Endothelial cell (in vitro differentiated cells): ENCODE data around the gene C10orf71. TPM values are rescaled to one million over a fixed set of nuclear protein-coding genes. Genes with fewer than 3 reads are reported as not detected.

ENCODE experiments used
- DNase-seq: peaks from one replicate; pipeline ENCODE4 v3.0.0; 2021; ENCODE audit warnings: low spot score
- H3K27ac Mint-ChIP-seq: one replicate; pipeline ENCODE4 v1.8.0; 2021; ENCODE audit warnings: mixed read lengths, inconsistent platforms; ENCODE audit not compliant: unreplicated experiment
- H3K27me3 Mint-ChIP-seq: one replicate; pipeline ENCODE4 v1.8.0; 2021; ENCODE audit warnings: mild to moderate bottlenecking, moderate library complexity, mixed read lengths, inconsistent platforms; ENCODE audit not compliant: unreplicated experiment
- H3K36me3 Mint-ChIP-seq: one replicate; pipeline ENCODE4 v1.8.0; 2021; ENCODE audit warnings: mild to moderate bottlenecking, low read depth, mixed read lengths, inconsistent platforms; ENCODE audit not compliant: unreplicated experiment
- H3K4me1 Mint-ChIP-seq: one replicate; pipeline ENCODE4 v1.8.0; 2021; ENCODE audit warnings: mild to moderate bottlenecking, mixed read lengths, inconsistent platforms; ENCODE audit not compliant: unreplicated experiment
- H3K4me3 Mint-ChIP-seq: one replicate; pipeline ENCODE4 v1.8.0; 2021; ENCODE audit warnings: mild to moderate bottlenecking, mixed read lengths, inconsistent platforms; ENCODE audit not compliant: unreplicated experiment
- H3K9me3 Mint-ChIP-seq: one replicate; pipeline ENCODE4 v1.8.0; 2021; ENCODE audit warnings: mixed read lengths, inconsistent platforms; ENCODE audit not compliant: unreplicated experiment
- total RNA-seq: library from RNA; stranded (reverse); fragmentation: NEBNext Ultra II Directional; extraction: Animal tissue kit (Norgen Biotek cat#: 25700); gene quantifications from one replicate; pipeline ENCODE4 v1.2.1, GENCODE V29; 2021; ENCODE audit not compliant: unreplicated experiment
- TF ChIP-seq, protein P1 (sequence below): fragments of 200-600 bp; sonication (generic); IDR thresholded peaks from one replicate; pipeline ENCODE4 v1.5.0; 2021; ENCODE audit warnings: antibody characterized with exemption; ENCODE audit not compliant: unreplicated experiment

The C10orf71 gene
- total RNA-seq, 1 donor from 2014 or later: not detected

DNA sequence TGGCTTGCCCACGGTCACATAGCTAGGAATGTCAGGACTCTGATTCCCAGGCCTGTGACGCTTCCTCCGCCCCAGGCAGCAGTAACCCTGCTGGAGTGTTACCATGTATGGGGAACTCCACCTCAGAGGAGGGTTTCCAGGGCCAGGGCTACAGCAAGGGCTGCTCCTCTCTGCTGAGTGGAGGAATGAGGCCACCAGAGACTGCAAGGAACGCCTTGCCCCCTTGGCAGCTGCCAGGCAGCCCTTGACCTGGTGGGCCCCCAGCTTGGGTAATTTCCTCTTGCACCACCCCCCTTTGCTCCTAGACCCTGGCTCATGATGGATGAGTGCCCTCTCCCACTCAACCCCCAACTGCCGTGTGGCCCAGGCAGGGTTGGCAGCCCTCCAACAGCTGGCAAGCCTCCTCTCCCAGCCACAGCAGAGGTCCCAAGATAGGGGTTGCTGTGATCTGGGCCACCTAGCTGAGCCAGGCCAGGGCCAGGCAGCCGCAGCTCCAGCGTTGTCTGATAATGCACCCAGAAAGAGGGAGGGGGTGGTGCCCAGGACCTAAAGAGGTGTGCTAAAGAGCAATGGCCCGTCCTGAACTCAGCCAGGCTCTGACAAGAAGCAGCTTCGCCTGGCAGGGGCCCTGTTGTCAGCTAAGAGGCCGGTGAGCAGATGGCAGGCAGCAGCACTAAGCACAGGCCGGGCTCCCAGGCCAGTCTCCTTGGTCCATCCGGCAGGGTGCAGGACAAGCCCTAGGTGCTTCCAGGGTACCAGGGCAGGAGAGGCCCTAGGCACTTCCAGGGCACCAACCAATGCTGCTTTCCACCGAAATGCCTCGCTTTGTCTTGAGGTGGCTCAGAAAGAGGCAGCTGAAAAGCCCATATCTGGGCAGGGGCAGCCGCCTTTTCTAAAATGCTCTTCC is 61.6 kb downstream of the C10orf71 start:
- Mint-ChIP-seq H3K27ac (no peak overlapping the region), H3K4me3 (no peak overlapping the region), H3K4me1 (peaks cover 5% of the 10 kb centered on the region), H3K27me3 (peaks cover 4% of the 10 kb centered on the region), H3K36me3 (no peaks in the 10 kb centered on the region), H3K9me3 (no peaks in the 10 kb centered on the region)
- TF ChIP-seq, protein P1, sequence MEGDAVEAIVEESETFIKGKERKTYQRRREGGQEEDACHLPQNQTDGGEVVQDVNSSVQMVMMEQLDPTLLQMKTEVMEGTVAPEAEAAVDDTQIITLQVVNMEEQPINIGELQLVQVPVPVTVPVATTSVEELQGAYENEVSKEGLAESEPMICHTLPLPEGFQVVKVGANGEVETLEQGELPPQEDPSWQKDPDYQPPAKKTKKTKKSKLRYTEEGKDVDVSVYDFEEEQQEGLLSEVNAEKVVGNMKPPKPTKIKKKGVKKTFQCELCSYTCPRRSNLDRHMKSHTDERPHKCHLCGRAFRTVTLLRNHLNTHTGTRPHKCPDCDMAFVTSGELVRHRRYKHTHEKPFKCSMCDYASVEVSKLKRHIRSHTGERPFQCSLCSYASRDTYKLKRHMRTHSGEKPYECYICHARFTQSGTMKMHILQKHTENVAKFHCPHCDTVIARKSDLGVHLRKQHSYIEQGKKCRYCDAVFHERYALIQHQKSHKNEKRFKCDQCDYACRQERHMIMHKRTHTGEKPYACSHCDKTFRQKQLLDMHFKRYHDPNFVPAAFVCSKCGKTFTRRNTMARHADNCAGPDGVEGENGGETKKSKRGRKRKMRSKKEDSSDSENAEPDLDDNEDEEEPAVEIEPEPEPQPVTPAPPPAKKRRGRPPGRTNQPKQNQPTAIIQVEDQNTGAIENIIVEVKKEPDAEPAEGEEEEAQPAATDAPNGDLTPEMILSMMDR: no peak
- DNase-seq: no peak

DNA sequence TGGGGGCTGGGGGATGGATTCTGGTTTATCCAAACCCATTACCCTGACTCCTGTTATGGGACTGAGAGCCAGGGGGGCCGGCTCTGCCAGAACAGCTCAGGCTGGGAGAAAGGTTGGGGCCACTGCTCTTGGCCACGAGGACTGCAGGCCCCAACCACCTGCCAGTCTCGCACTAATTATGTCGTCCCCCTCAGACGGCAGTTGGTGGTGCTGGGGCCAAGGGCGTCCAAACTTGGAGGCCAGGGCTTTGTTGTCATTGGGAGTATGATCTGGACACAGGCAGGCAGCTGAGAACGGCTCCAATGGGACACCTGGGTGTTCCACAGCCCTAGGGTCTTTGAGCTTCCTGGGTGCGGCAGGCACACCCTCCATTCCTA is 62.2 kb downstream of the C10orf71 start:
- peaks cover 5% of the 10 kb centered on the region for H3K4me1 Mint-ChIP-seq
- peaks cover 4% of the 10 kb centered on the region for H3K27me3 Mint-ChIP-seq
- no peaks in the 10 kb centered on the region for H3K9me3 Mint-ChIP-seq
- DNase-seq: no peak
- TF ChIP-seq, protein P1: no peak
- no peak overlapping the region for H3K4me3 Mint-ChIP-seq
- no peaks in the 10 kb centered on the region for H3K36me3 Mint-ChIP-seq
- H3K27ac Mint-ChIP-seq: no peak overlapping the region

DNA sequence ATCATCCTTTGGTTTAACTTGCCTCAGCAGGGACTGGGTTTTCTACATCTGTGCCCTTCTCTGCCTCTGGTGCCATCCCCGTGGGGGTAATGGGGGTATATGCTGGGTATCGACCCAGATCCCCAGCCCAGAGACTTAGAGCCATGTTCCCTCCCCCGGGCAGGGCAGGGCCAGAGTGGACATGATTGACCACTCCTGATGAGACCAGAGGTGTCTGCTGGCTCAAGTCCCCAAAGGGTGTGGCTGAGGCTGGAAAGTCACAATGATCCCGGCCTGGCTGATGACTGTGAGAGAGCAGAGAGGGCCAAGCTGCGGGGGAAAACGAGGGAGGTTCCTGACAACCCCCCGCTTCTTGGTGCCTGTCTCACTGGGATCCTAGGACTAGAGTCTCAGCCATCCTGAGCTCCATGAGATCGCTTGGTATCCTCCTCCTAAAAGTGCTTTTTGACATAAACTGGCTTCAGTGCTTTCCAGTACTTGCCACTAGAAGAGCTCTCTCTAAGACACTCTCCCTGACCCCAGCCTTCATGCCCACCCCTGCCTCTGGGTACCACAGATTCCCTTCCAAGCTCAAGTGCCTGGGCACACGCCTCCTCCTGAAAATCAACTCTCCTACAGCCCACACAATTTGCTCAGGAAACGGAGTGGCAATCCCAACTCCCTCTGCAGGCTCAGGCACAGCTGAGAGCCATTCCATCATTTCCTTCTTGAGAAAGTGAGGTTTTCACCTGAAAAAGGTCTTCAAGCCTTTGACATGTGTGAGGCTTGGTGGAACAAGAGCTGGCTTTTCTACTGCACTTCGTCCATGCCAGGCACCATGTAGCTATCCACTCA is 63.0 kb downstream of the C10orf71 start:
- no peaks in the 10 kb centered on the region for H3K36me3 Mint-ChIP-seq
- H3K27ac Mint-ChIP-seq: no peak overlapping the region
- TF ChIP-seq, protein P1: no peak
- H3K4me3 Mint-ChIP-seq: no peak overlapping the region
- peaks cover 5% of the 10 kb centered on the region for H3K4me1 Mint-ChIP-seq
- no peak for DNase-seq
- H3K27me3 Mint-ChIP-seq: peaks cover 4% of the 10 kb centered on the region
- H3K9me3 Mint-ChIP-seq: no peaks in the 10 kb centered on the region

DNA sequence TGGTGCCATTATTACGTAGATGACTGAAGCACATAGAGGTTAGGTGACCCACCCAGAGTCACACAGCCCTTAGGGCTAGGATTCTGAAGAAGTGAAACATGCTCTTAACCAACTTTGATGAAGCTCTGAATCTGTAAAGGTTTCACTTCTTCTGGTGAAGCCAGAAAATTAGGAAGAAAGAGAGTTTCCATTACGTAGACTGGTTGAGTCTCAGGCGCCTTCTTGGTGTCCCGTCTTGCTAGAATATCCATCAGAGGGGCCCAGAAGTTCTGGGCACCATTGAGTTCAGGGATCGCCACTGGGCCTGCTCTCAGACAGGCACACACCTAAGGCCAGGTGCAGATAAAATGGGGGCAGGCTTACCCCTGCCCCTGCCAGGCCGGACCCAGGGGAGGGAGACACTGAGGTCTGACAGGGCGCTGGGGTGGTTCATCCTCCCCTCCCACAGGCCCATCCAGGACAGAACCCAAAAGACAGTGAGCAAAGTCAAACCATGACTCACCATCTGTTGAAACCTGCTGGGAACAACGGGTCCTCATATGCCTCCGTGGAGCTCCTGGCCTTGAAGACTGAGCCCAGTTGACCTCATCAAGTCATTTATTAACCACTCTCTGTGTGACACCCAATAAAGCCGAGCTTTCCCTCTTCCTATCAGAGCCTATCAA is 63.8 kb downstream of the C10orf71 start:
- no peak for DNase-seq
- Mint-ChIP-seq H3K9me3 (no peaks in the 10 kb centered on the region), H3K36me3 (no peaks in the 10 kb centered on the region), H3K27ac (no peak overlapping the region), H3K27me3 (peaks cover 4% of the 10 kb centered on the region), H3K4me3 (no peak overlapping the region), H3K4me1 (peaks cover 5% of the 10 kb centered on the region)
- TF ChIP-seq, protein P1: no peak
